WERI-Rb-1 (cell line): Measurements from ENCODE around the gene DMBX1.

Experiments
- DNase-seq: peaks from one replicate; pipeline ENCODE4 v3.0.0-alpha.2; 2020
- H3K27ac ChIP-seq: fragments of 250-450 bp; sonication (Bioruptor Pico); 2 replicates; pipeline ENCODE4 v1.5.1; 2020; ENCODE audit warnings: mild to moderate bottlenecking, moderate library complexity
- H3K27me3 ChIP-seq: fragments of 250-450 bp; sonication (Bioruptor Pico); 2 replicates; pipeline ENCODE4 v1.5.1; 2021; ENCODE audit warnings: mild to moderate bottlenecking, low read depth, moderate library complexity; ENCODE audit not compliant: insufficient read depth, severe bottlenecking
- H3K36me3 ChIP-seq: fragments of 250-450 bp; sonication (Bioruptor Pico); 2 replicates; pipeline ENCODE4 v1.5.1; 2020; ENCODE audit warnings: mild to moderate bottlenecking, moderate library complexity
- H3K4me3 ChIP-seq: 2 replicates; pipeline ENCODE4 v1.5.1; 2011; ENCODE audit warnings: low read depth, mild to moderate bottlenecking, control low read depth, low read length
- H3K9me3 ChIP-seq: fragments of 250-450 bp; sonication (Bioruptor Pico); 2 replicates; pipeline ENCODE4 v1.5.1; 2021; ENCODE audit warnings: mild to moderate bottlenecking, moderate library complexity; ENCODE audit not compliant: severe bottlenecking
- TF ChIP-seq, protein P1 (sequence below): IDR thresholded peaks from 2 replicates; pipeline ENCODE4 v1.5.1; 2011; ENCODE audit warnings: low read depth, mild to moderate bottlenecking, control low read depth, inconsistent platforms, low read length

DMBX1 gene

DNA sequence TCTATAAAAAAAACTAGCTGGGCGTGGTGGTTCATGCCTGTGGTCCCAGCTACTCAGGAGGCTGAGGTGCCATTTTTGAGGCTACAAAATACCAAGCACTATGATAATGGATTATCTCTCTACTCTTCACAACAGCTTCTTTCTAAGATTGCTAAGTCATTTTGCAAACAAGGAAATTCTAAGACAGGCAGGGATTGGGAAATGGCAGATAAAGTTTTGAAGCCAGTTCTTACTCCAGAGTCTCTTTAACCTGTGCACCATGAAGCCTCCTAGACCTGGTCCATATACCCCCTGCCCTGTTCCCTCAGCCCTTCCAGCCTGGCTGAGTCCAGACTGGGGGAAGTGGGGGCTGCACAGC lies 39.5 kb upstream of the DMBX1 start:
- no peaks in the 10 kb centered on the region for H3K9me3 ChIP-seq
- no peak overlapping the region for H3K27ac ChIP-seq
- no peak overlapping the region for H3K4me3 ChIP-seq
- TF ChIP-seq, protein P1, sequence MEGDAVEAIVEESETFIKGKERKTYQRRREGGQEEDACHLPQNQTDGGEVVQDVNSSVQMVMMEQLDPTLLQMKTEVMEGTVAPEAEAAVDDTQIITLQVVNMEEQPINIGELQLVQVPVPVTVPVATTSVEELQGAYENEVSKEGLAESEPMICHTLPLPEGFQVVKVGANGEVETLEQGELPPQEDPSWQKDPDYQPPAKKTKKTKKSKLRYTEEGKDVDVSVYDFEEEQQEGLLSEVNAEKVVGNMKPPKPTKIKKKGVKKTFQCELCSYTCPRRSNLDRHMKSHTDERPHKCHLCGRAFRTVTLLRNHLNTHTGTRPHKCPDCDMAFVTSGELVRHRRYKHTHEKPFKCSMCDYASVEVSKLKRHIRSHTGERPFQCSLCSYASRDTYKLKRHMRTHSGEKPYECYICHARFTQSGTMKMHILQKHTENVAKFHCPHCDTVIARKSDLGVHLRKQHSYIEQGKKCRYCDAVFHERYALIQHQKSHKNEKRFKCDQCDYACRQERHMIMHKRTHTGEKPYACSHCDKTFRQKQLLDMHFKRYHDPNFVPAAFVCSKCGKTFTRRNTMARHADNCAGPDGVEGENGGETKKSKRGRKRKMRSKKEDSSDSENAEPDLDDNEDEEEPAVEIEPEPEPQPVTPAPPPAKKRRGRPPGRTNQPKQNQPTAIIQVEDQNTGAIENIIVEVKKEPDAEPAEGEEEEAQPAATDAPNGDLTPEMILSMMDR: no peak
- H3K27me3 ChIP-seq: no peaks in the 10 kb centered on the region
- no peaks in the 10 kb centered on the region for H3K36me3 ChIP-seq
- DNase-seq: no peak

DNA sequence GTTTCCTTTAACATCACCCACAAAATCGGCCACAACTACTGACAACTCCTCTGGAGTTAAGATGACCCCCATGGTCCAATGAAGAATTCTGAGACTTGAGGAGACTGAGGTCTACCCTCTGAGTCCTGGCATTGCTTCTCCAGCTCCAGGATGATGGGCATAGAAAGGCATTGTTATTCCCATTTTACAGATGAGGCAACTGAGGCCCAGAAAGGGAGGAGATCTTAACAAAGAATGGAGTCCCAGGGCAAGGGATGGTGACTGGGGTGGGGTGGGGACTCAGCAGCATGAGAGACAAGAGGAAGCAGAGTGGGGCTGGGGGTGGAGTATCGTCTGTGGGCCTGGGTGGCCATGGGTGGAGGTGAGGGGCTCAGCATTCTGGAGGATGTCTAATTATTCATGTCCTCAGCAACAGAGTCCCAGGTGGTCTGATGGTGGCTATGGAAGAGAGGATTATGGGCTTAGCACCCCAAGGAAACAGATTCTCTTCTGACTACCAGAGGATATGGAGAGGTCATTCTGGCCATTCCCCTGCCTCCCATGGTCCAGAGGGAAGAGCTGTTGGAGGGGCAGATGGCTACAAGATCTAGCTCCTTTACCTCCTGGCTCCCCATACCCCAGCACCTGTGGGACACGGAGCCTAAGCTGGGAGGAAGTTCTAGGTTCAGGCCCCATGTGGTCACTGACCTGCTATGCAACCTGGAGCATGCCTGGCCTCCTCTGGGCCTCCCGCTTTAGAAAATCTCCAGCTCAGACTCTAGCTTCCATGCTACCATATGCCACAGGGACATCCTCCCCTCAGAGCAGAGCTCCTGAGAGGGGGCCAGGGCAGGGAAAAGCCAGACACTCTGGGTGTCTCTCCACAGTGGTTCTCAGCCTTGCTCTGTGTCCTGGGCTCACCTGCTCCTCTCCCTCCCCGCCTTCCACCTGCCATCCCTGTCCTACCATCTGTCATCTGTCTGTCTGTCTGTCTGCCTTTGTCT lies 37.4 kb upstream of the DMBX1 start:
- TF ChIP-seq, protein P1: peak; percentile 23; the same call in 1 of the 2 replicates
- no peaks in the 10 kb centered on the region for H3K36me3 ChIP-seq

DNA sequence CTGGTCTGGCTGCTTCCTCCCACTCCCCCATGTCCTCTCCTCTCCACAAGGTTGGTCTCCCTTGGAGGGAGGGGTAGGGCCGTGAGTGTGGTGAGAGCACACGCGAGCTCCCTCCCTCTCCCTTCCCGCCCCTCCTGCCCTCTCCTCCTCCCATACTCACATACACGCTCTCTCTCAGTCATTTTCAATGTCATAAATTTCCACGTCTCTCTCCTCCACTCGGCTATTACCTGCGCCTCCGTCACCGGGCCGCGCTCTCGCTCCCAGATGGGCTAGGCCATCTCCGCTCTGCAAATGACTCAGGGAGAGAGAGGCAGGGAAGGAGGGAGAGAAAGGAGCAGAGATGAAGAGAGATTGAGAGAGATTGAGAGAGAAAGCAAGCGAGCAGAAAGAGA lies 36.7 kb upstream of the DMBX1 start:
- Histone ChIP-seq H3K27me3 (no peaks in the 10 kb centered on the region), H3K27ac (peak overlapping the region; percentile 81), H3K9me3 (no peaks in the 10 kb centered on the region), H3K4me3 (peak overlapping the region; percentile 3), H3K36me3 (no peaks in the 10 kb centered on the region)
- TF ChIP-seq, protein P1: no peak
- no peak for DNase-seq

More for the DNA sequence above, 37.4 kb upstream of the DMBX1 start:
- Histone ChIP-seq H3K27me3 (no peaks in the 10 kb centered on the region), H3K27ac (peak overlapping the region; percentile 81), H3K4me3 (peak overlapping the region; percentile 3; the same call in 1 of the 2 replicates), H3K9me3 (no peaks in the 10 kb centered on the region)
- peak; percentile 91 for DNase-seq

DNA sequence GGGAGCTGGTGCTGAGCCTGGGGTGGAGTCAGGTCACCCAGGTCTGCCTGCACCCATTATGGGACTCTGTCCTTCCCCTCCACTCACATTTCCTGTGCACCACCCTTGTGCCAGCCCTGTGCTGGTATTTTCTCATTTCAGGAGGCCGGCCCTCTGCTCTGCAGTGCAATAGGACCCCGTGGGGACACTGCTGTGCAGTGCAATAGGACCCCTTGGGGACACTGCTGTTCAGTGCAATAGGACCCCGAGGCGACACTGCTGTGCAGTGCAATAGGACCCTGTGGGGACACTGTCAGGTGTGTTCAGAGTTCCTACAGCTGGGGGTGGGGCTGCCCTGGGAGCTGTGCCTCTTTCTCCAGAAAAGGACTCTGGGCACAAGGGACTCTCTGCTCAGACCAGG lies 36.2 kb upstream of the DMBX1 start:
- H3K9me3 ChIP-seq: no peaks in the 10 kb centered on the region
- TF ChIP-seq, protein P1: no peak
- DNase-seq: no peak
- H3K27ac ChIP-seq: peak overlapping the region; percentile 81
- no peak overlapping the region for H3K4me3 ChIP-seq
- H3K36me3 ChIP-seq: no peaks in the 10 kb centered on the region
- H3K27me3 ChIP-seq: no peaks in the 10 kb centered on the region

DNA sequence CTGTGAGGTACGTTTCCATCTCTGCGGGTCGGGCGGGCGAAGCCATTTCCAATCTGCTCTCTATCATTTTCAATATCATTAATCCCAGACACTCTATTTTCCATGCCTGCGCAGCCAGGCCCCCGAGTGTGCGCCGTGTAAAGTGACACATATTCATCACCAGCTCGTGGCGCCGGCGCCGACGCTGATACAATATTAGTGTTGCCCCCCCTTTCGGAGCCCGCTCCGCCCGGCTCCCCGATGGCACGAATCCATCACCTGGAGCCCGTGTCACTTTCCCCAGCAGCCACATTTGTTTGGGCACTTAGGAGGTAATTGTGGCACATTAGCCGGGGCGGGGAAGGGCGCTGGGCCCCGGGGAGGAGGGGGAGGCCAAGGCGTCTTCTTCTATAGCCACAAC lies 33.7 kb upstream of the DMBX1 start:
- DNase-seq: no peak
- H3K36me3 ChIP-seq: no peaks in the 10 kb centered on the region
- H3K9me3 ChIP-seq: no peaks in the 10 kb centered on the region
- TF ChIP-seq, protein P1: no peak
- H3K27ac ChIP-seq: no peak overlapping the region
- H3K4me3 ChIP-seq: no peak overlapping the region
- no peaks in the 10 kb centered on the region for H3K27me3 ChIP-seq
